Skin epidermis (tissue), 12 donors: ENCODE data around the gene KCNAB1.

Experiments used
- H3K27ac ChIP-seq, 21 experiments: fragments of 200-600 bp; sonication (generic) in 11 of 21; one replicate each; pipeline ENCODE4 v1.5.0; 2020; ENCODE audit warnings: mild to moderate bottlenecking in 3 of 21, inconsistent platforms in 2 of 21, moderate library complexity in 2 of 21
- H3K4me3 ChIP-seq, 7 experiments: fragments of 200-600 bp; sonication (generic) in 2 of 7; one replicate each; pipeline ENCODE4 v1.5.0; 2020; ENCODE audit warnings: inconsistent platforms in 2 of 7, mild to moderate bottlenecking in 2 of 7, moderate library complexity in 1 of 7

The KCNAB1 gene

GRCh38 chr3:156382458-156383346 lies 262.3 kb downstream of the KCNAB1 start:
- no peak overlapping the region for H3K4me3 ChIP-seq
- no peak overlapping the region for H3K27ac ChIP-seq

GRCh38 chr3:156383441-156384025 lies 263.2 kb downstream of the KCNAB1 start:
- no peak overlapping the region for H3K4me3 ChIP-seq
- H3K27ac ChIP-seq = no peak overlapping the region

- H3K4me3 ChIP-seq = no peak overlapping the region
- peak overlapping the region in 5 of 21 experiments; percentile 11 to 57 (median 45) for H3K27ac ChIP-seq
Measured at GRCh38 chr3:156388497-156389448, 268.4 kb downstream of the KCNAB1 start.

- Histone ChIP-seq H3K27ac (peak overlapping the region in 4 of 21 experiments; percentile 3 to 57 (median 28)), H3K4me3 (no peak overlapping the region)
Measured at GRCh38 chr3:156389449-156389950, 269.1 kb downstream of the KCNAB1 start.

GRCh38 chr3:156390846-156391245 lies 270.5 kb downstream of the KCNAB1 start:
- Histone ChIP-seq H3K4me3 (no peak overlapping the region), H3K27ac (no peak overlapping the region)

- Histone ChIP-seq H3K27ac (no peak overlapping the region), H3K4me3 (no peak overlapping the region)
Measured at GRCh38 chr3:156395961-156396710, 275.8 kb downstream of the KCNAB1 start.

- H3K27ac ChIP-seq = no peak overlapping the region
- H3K4me3 ChIP-seq = no peak overlapping the region
Measured at GRCh38 chr3:156396851-156397250, 276.5 kb downstream of the KCNAB1 start.

- peak overlapping the region in 1 of 21 experiments; percentile 5 for H3K27ac ChIP-seq
Measured at GRCh38 chr3:156397534-156397933, 277.2 kb downstream of the KCNAB1 start.

GRCh38 chr3:156400062-156400461 lies 279.7 kb downstream of the KCNAB1 start:
- H3K27ac ChIP-seq = no peak overlapping the region
- H3K4me3 ChIP-seq = no peak overlapping the region

More at GRCh38 chr3:156397534-156397933, 277.2 kb downstream of the KCNAB1 start:
- H3K4me3 ChIP-seq = no peak overlapping the region

GRCh38 chr3:156400735-156401134 lies 280.4 kb downstream of the KCNAB1 start:
- Histone ChIP-seq H3K4me3 (no peak overlapping the region), H3K27ac (no peak overlapping the region)

- no peak overlapping the region for H3K4me3 ChIP-seq
- H3K27ac ChIP-seq = no peak overlapping the region
Measured at GRCh38 chr3:156404217-156404616, 283.8 kb downstream of the KCNAB1 start.

- H3K27ac ChIP-seq = no peak overlapping the region
Measured at GRCh38 chr3:156406393-156406792, 286.0 kb downstream of the KCNAB1 start.

GRCh38 chr3:156407617-156408225 lies 287.3 kb downstream of the KCNAB1 start:
- no peak overlapping the region for H3K27ac ChIP-seq
- no peak overlapping the region for H3K4me3 ChIP-seq

More at GRCh38 chr3:156406393-156406792, 286.0 kb downstream of the KCNAB1 start:
- H3K4me3 ChIP-seq = no peak overlapping the region

- Histone ChIP-seq H3K27ac (no peak overlapping the region), H3K4me3 (no peak overlapping the region)
Measured at GRCh38 chr3:156409694-156410093, 289.3 kb downstream of the KCNAB1 start.

GRCh38 chr3:156412600-156412999 lies 292.2 kb downstream of the KCNAB1 start:
- Histone ChIP-seq H3K27ac (no peak overlapping the region), H3K4me3 (no peak overlapping the region)

- H3K4me3 ChIP-seq = no peak overlapping the region
Measured at GRCh38 chr3:156413293-156413892, 293.0 kb downstream of the KCNAB1 start.

GRCh38 chr3:156416846-156417558 lies 296.6 kb downstream of the KCNAB1 start:
- H3K4me3 ChIP-seq = no peak overlapping the region
- H3K27ac ChIP-seq = no peak overlapping the region

More at GRCh38 chr3:156413293-156413892, 293.0 kb downstream of the KCNAB1 start:
- no peak overlapping the region for H3K27ac ChIP-seq
